Neural cell (in vitro differentiated cells): ENCODE results near the gene C22orf31. TPM values are rescaled to one million over a fixed set of nuclear protein-coding genes. Genes with fewer than 3 reads are reported as not detected.

ENCODE experiments used
- H2AFZ ChIP-seq: fragments of 200-600, 300-800 bp; sonication (generic), shearing (Covaris generic); 2 replicates; pipeline ENCODE4 v1.6.0; 2014; ENCODE audit warnings: low read depth, mild to moderate bottlenecking, antibody characterized with exemption, low read length, moderate library complexity
- H3F3A ChIP-seq: fragments of 200-600 bp; shearing (Covaris generic); 2 replicates; pipeline ENCODE4 v1.6.1; 2016; ENCODE audit warnings: mild to moderate bottlenecking, moderate library complexity, mixed read lengths, antibody characterized with exemption, low read length; ENCODE audit not compliant: insufficient read depth, poor library complexity, severe bottlenecking
- H3K27ac ChIP-seq: fragments of 200-600, 300-800 bp; sonication (generic), shearing (Covaris generic); 2 replicates; pipeline ENCODE4 v1.5.1; 2014; ENCODE audit warnings: mild to moderate bottlenecking, low read length, moderate library complexity
- H3K27me3 ChIP-seq: fragments of 300-800, 200-600 bp; sonication (generic), shearing (Covaris generic); 2 replicates; pipeline ENCODE4 v1.6.0; 2014; ENCODE audit warnings: mild to moderate bottlenecking, low read depth, low read length, moderate library complexity; ENCODE audit not compliant: insufficient read depth
- H3K36me3 ChIP-seq: fragments of 300-800, 200-600 bp; sonication (generic), shearing (Covaris generic); 2 replicates; pipeline ENCODE4 v1.5.1; 2014; ENCODE audit warnings: mild to moderate bottlenecking, antibody characterized with exemption, low read length, moderate library complexity; ENCODE audit not compliant: insufficient read depth
- H3K4me2 ChIP-seq: fragments of 300-800, 200-600 bp; sonication (generic), shearing (Covaris generic); 2 replicates; pipeline ENCODE4 v1.6.0; 2014; ENCODE audit warnings: mild to moderate bottlenecking, low read length
- H3K4me3 ChIP-seq: fragments of 300-800, 200-600 bp; sonication (generic), shearing (Covaris generic); 2 replicates; pipeline ENCODE4 v1.5.1; 2014; ENCODE audit warnings: mild to moderate bottlenecking, low read length, moderate library complexity
- H3K79me2 ChIP-seq: fragments of 200-600 bp; shearing (Covaris generic); replicated peaks from 2 replicates; pipeline ENCODE4 v1.6.0; 2014; ENCODE audit warnings: mild to moderate bottlenecking, low read length, moderate library complexity; ENCODE audit not compliant: insufficient read depth
- H3K9ac ChIP-seq: fragments of 300-800, 200-600 bp; sonication (generic), shearing (Covaris generic); 2 replicates; pipeline ENCODE4 v1.6.1; 2016; ENCODE audit warnings: mild to moderate bottlenecking, low read length, mixed read lengths
- H3K9me2 ChIP-seq: fragments of 200-600 bp; shearing (Covaris generic); 2 replicates; pipeline ENCODE4 v1.6.1; 2016; ENCODE audit warnings: mild to moderate bottlenecking, low read length, mixed read lengths; ENCODE audit not compliant: insufficient read depth
- H3K9me3 ChIP-seq: fragments of 200-600, 300-800 bp; sonication (generic), shearing (Covaris generic); 2 replicates; pipeline ENCODE4 v1.6.1; 2016; ENCODE audit warnings: mild to moderate bottlenecking, mixed run types, low read length, moderate library complexity, mixed read lengths
- H4K20me1 ChIP-seq: fragments of 200-600 bp; shearing (Covaris generic); 2 replicates; pipeline ENCODE4 v1.6.1; 2016; ENCODE audit warnings: mild to moderate bottlenecking, mixed run types; ENCODE audit not compliant: insufficient read depth
- EP300 ChIP-seq: fragments of 450-650 bp; conservative IDR thresholded peaks from 2 replicates; pipeline ENCODE4 v1.6.1; 2014; ENCODE audit warnings: antibody characterized with exemption, mild to moderate bottlenecking, moderate library complexity; ENCODE audit not compliant: poor library complexity, severe bottlenecking
- EZH2 ChIP-seq: fragments of 200-600, 300-800 bp; shearing (Covaris generic), sonication (generic); IDR thresholded peaks from 2 replicates; pipeline ENCODE4 v1.6.1; 2014; ENCODE audit warnings: antibody characterized with exemption, low read length, borderline replicate concordance, mild to moderate bottlenecking; ENCODE audit not compliant: insufficient read depth, poor library complexity, severe bottlenecking
- MXI1 ChIP-seq: fragments of 450-650 bp; conservative IDR thresholded peaks from 2 replicates; pipeline ENCODE4 v1.6.1; 2014; ENCODE audit warnings: antibody characterized with exemption, mild to moderate bottlenecking; ENCODE audit not compliant: poor library complexity, severe bottlenecking
- POLR2AphosphoS5 ChIP-seq: IDR thresholded peaks from 2 replicates; pipeline ENCODE4 v1.6.1; 2012
- RAD21 ChIP-seq: fragments of 450-650 bp; conservative IDR thresholded peaks from 2 replicates; pipeline ENCODE4 v1.6.1; 2014; ENCODE audit warnings: antibody characterized with exemption, mild to moderate bottlenecking, moderate library complexity
- SMC3 ChIP-seq: fragments of 450-650 bp; conservative IDR thresholded peaks from 2 replicates; pipeline ENCODE4 v1.6.1; 2014; ENCODE audit warnings: antibody characterized with exemption, mild to moderate bottlenecking, moderate library complexity; ENCODE audit not compliant: poor library complexity
- TAF1 ChIP-seq: IDR thresholded peaks from 2 replicates; pipeline ENCODE4 v1.6.1; 2012; ENCODE audit warnings: low read depth
- polyA plus RNA-seq: library from polyadenylated mRNA; depleted of rRNA; stranded (reverse); fragments of >200 nt; gene quantifications from 2 replicates; pipeline ENCODE4 v1.2.3, GENCODE V29; 2014
- TF ChIP-seq, protein P1 (sequence below): IDR thresholded peaks from 2 replicates; pipeline ENCODE4 v1.6.1; 2012; ENCODE audit warnings: borderline replicate concordance
- TF ChIP-seq, protein P2 (sequence below): fragments of 450-650 bp; IDR thresholded peaks from 2 replicates; pipeline ENCODE4 v1.5.1; 2014; ENCODE audit warnings: antibody characterized with exemption, mild to moderate bottlenecking, moderate library complexity; ENCODE audit not compliant: poor library complexity, severe bottlenecking

C22orf31 gene
- polyA plus RNA-seq, 1 donor from 2014 or later: not detected

DNA sequence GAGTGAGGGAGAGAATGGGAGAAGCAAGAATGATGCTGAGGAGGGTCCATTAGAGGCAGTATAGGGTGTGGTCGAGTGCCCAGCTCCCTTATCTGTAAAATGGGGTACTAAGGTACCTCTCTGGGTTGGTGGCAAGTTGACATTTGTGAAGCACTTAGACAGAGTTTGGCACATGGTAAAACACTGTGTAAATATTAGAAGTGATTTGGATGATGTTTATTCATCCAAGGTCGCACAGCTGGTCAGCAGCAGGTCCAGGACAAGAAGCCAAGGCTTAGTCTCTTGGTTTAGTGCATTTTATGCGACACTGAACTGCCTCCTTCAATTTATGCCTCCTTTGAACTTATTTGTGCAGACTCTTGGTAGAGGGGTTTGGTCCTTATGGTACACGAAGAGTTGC is 30.6 kb upstream of the C22orf31 start:
- no peak overlapping the region for H3K27ac ChIP-seq
- no peak overlapping the region for H3K9ac ChIP-seq
- H4K20me1 ChIP-seq: no peaks in the 10 kb centered on the region
- no peaks in the 10 kb centered on the region for H3K79me2 ChIP-seq
- H3K36me3 ChIP-seq: no peaks in the 10 kb centered on the region
- no peak overlapping the region for H3K4me2 ChIP-seq
- H3K4me3 ChIP-seq: no peak overlapping the region
- H3K27me3 ChIP-seq: no peaks in the 10 kb centered on the region
- no peaks in the 10 kb centered on the region for H3F3A ChIP-seq
- no peak overlapping the region for H2AFZ ChIP-seq
- no peaks in the 10 kb centered on the region for H3K9me3 ChIP-seq
- TF ChIP-seq EZH2 (no peak), TAF1 (no peak), POLR2AphosphoS5 (no peak)
- TF ChIP-seq, protein P1, sequence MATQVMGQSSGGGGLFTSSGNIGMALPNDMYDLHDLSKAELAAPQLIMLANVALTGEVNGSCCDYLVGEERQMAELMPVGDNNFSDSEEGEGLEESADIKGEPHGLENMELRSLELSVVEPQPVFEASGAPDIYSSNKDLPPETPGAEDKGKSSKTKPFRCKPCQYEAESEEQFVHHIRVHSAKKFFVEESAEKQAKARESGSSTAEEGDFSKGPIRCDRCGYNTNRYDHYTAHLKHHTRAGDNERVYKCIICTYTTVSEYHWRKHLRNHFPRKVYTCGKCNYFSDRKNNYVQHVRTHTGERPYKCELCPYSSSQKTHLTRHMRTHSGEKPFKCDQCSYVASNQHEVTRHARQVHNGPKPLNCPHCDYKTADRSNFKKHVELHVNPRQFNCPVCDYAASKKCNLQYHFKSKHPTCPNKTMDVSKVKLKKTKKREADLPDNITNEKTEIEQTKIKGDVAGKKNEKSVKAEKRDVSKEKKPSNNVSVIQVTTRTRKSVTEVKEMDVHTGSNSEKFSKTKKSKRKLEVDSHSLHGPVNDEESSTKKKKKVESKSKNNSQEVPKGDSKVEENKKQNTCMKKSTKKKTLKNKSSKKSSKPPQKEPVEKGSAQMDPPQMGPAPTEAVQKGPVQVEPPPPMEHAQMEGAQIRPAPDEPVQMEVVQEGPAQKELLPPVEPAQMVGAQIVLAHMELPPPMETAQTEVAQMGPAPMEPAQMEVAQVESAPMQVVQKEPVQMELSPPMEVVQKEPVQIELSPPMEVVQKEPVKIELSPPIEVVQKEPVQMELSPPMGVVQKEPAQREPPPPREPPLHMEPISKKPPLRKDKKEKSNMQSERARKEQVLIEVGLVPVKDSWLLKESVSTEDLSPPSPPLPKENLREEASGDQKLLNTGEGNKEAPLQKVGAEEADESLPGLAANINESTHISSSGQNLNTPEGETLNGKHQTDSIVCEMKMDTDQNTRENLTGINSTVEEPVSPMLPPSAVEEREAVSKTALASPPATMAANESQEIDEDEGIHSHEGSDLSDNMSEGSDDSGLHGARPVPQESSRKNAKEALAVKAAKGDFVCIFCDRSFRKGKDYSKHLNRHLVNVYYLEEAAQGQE: no peak
- H3K9me2 ChIP-seq: no peaks in the 10 kb centered on the region

DNA sequence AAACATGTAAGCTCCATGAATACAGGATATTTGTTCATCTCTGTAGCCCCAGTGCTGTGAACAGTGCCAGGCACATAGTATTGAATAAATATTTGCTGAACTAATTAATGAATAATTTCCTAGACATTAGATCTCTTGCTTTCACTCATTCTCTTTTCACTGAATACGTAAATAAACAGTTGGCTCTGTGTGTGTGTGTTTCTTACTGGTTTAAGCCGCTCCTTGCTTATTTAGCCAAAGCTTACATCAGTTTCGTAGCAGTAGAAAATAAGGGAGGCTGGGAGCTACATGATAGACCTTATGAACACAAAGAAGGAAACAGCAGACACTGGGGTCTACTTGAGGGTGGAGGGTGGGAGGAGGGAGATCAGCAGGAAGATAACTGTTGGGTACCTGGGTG is 28.4 kb upstream of the C22orf31 start:
- H3K9me3 ChIP-seq: no peaks in the 10 kb centered on the region
- H3K79me2 ChIP-seq: no peaks in the 10 kb centered on the region
- no peaks in the 10 kb centered on the region for H3K36me3 ChIP-seq
- no peaks in the 10 kb centered on the region for H3F3A ChIP-seq
- no peaks in the 10 kb centered on the region for H4K20me1 ChIP-seq
- H3K9me2 ChIP-seq: no peaks in the 10 kb centered on the region
- TF ChIP-seq RAD21: no peak
- TF ChIP-seq MXI1: no peak
- TF ChIP-seq EZH2: no peak
- TF ChIP-seq, protein P2, sequence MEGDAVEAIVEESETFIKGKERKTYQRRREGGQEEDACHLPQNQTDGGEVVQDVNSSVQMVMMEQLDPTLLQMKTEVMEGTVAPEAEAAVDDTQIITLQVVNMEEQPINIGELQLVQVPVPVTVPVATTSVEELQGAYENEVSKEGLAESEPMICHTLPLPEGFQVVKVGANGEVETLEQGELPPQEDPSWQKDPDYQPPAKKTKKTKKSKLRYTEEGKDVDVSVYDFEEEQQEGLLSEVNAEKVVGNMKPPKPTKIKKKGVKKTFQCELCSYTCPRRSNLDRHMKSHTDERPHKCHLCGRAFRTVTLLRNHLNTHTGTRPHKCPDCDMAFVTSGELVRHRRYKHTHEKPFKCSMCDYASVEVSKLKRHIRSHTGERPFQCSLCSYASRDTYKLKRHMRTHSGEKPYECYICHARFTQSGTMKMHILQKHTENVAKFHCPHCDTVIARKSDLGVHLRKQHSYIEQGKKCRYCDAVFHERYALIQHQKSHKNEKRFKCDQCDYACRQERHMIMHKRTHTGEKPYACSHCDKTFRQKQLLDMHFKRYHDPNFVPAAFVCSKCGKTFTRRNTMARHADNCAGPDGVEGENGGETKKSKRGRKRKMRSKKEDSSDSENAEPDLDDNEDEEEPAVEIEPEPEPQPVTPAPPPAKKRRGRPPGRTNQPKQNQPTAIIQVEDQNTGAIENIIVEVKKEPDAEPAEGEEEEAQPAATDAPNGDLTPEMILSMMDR: no peak
- TF ChIP-seq, protein P1: no peak
- no peak for TF ChIP-seq TAF1
- no peak for TF ChIP-seq POLR2AphosphoS5
- no peak for TF ChIP-seq SMC3
- no peak for TF ChIP-seq EP300
- no peak overlapping the region for H3K27ac ChIP-seq
- no peak overlapping the region for H3K4me2 ChIP-seq
- no peak overlapping the region for H2AFZ ChIP-seq
- no peak overlapping the region for H3K9ac ChIP-seq
- no peaks in the 10 kb centered on the region for H3K27me3 ChIP-seq
- H3K4me3 ChIP-seq: no peak overlapping the region
